A673 (cell line): ENCODE results near the gene PDLIM1. TPM values are rescaled to one million over a fixed set of nuclear protein-coding genes. Genes with fewer than 3 reads are reported as not detected.
"Not testable (repeated sequence)": the region's sequence is repeated elsewhere in the genome, so short reads cannot be mapped to it uniquely, and the experiment has no call there.

ENCODE experiments used
- BruUV-seq: library from RNA; stranded (reverse); fragments of 400-500 nt; replicated peaks from 2 replicates; lab custom pipeline; 2021; lab: Mats Ljungman, UMichigan
- CTCF ChIA-PET: fragments of 300-600 bp; sonication (Branson Sonifier 250); formaldehyde crosslinking; loops from one replicate; lab custom pipeline; 2022; ENCODE audit warnings: antibody characterized with exemption; lab: Charles Lee
- POLR2A ChIA-PET: fragments of 300-600 bp; sonication (Branson Sonifier 250); formaldehyde crosslinking; loops from one replicate; lab custom pipeline; 2022; ENCODE audit warnings: antibody characterized with exemption; ENCODE audit not compliant: low non-redundant PET; lab: Charles Lee
- DNase-seq: peaks from one replicate; pipeline ENCODE4 v3.0.0-alpha.2; 2015; ENCODE audit warnings: low spot score
- H3K27ac ChIP-seq: fragments of 200-600 bp; sonication (generic); 2 replicates; pipeline ENCODE4 v1.5.1; 2016; ENCODE audit warnings: mixed run types, low read depth, mild to moderate bottlenecking, mixed read lengths, antibody characterized with exemption, low read length; ENCODE audit not compliant: poor library complexity, severe bottlenecking
- H3K27me3 ChIP-seq: fragments of 200-600 bp; sonication (generic); replicated peaks from 2 replicates; pipeline ENCODE4 v1.6.1; 2017; ENCODE audit warnings: mixed run types, low read depth, mild to moderate bottlenecking, mixed read lengths, antibody characterized with exemption, low read length; ENCODE audit not compliant: insufficient read depth, poor library complexity
- H3K36me3 ChIP-seq: fragments of 200-600 bp; sonication (generic); 2 replicates; pipeline ENCODE4 v1.6.1; 2016; ENCODE audit warnings: mixed run types, mild to moderate bottlenecking, mixed read lengths, antibody characterized with exemption, low read length; ENCODE audit not compliant: insufficient read depth, poor library complexity, severe bottlenecking
- H3K4me1 ChIP-seq: fragments of 200-600 bp; sonication (generic); 2 replicates; pipeline ENCODE4 v1.6.1; 2017; ENCODE audit warnings: mixed run types, mild to moderate bottlenecking, mixed read lengths, antibody characterized with exemption, low read length; ENCODE audit not compliant: insufficient read depth, poor library complexity, severe bottlenecking
- H3K4me3 ChIP-seq: fragments of 200-600 bp; sonication (generic); 2 replicates; pipeline ENCODE4 v1.5.1; 2016; ENCODE audit warnings: low read depth, mixed run types, mild to moderate bottlenecking, mixed read lengths, low read length; ENCODE audit not compliant: poor library complexity, severe bottlenecking
- H3K9me3 ChIP-seq: fragments of 200-600 bp; sonication (generic); 2 replicates; pipeline ENCODE4 v1.6.1; 2016; ENCODE audit warnings: mixed run types, low read depth, mild to moderate bottlenecking, mixed read lengths, antibody characterized with exemption, low read length; ENCODE audit not compliant: poor library complexity, severe bottlenecking
- EZH2 ChIP-seq: fragments of 200-600 bp; sonication (generic); IDR thresholded peaks from 2 replicates; pipeline ENCODE4 v1.6.1; 2017; ENCODE audit warnings: borderline replicate concordance, low read depth, mild to moderate bottlenecking, mixed read lengths, antibody characterized with exemption, low read length; ENCODE audit not compliant: poor library complexity, severe bottlenecking
- intact Hi-C: fragments of 100-400 bp; cut with micrococcal nuclease; formaldehyde crosslinking; loops from one replicate; pipeline ENCODE4 v1.10.0; 2022; ENCODE audit not compliant: unreplicated experiment
- total RNA-seq: library from RNA; stranded (reverse); gene quantifications from 2 replicates; pipeline ENCODE4 v1.2.3, GENCODE V29; 2021
- TF ChIP-seq, protein P1 (sequence below): fragments of 300-800, 200-600 bp; sonication (generic); conservative IDR thresholded peaks from 2 replicates; pipeline ENCODE4 v1.5.1; 2017; ENCODE audit warnings: low read depth, mild to moderate bottlenecking, antibody characterized with exemption, low read length, moderate library complexity, mixed read lengths

PDLIM1 gene
- total RNA-seq, 1 experiment from 2014 or later, result 0.32 TPM

DNA sequence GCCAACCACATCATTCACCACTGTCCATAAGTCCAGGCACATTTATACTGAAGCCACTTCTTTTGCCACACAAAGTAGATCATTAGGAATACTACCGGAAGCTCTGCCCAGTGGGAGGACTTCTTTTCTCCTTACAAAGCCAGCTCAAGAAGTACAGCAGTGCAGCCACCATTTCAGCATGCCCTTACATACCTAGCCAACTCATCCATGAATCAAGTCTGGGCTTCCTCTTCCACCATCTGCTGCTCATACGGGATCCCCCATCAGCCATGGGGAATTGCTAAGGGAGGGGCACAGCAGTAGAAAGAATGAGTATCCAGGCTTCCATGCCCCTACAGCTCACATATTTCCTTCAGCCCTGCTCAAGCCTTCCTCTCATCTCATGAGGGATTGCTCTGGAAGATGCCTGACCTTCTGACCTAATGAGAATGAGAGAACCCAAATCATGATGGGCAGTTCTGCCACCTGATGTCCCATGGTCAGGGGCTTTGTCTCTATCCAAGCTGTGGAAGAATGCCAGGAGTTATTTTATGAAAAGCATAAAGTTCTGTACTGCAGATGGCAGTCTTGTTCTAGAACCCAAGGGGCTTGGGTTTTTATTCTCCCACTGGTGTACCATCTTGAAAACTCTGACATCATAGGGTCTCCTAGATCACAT is 57.3 kb downstream of the PDLIM1 start:
- POLR2A ChIA-PET, result no interaction called here
- Histone ChIP-seq H3K36me3 (no peaks in the 10 kb centered on the region), H3K27ac (no peak overlapping the region), H3K9me3 (no peaks in the 10 kb centered on the region), H3K27me3 (no peaks in the 10 kb centered on the region), H3K4me3 (no peak overlapping the region), H3K4me1 (no peaks in the 10 kb centered on the region)
- CTCF ChIA-PET, result no interaction called here
- no peak for TF ChIP-seq EZH2
- TF ChIP-seq, protein P1, sequence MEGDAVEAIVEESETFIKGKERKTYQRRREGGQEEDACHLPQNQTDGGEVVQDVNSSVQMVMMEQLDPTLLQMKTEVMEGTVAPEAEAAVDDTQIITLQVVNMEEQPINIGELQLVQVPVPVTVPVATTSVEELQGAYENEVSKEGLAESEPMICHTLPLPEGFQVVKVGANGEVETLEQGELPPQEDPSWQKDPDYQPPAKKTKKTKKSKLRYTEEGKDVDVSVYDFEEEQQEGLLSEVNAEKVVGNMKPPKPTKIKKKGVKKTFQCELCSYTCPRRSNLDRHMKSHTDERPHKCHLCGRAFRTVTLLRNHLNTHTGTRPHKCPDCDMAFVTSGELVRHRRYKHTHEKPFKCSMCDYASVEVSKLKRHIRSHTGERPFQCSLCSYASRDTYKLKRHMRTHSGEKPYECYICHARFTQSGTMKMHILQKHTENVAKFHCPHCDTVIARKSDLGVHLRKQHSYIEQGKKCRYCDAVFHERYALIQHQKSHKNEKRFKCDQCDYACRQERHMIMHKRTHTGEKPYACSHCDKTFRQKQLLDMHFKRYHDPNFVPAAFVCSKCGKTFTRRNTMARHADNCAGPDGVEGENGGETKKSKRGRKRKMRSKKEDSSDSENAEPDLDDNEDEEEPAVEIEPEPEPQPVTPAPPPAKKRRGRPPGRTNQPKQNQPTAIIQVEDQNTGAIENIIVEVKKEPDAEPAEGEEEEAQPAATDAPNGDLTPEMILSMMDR, result no peak
- no TSS peak for BruUV-seq
- DNase-seq, result no peak
- intact Hi-C loops, result no loop called here

DNA sequence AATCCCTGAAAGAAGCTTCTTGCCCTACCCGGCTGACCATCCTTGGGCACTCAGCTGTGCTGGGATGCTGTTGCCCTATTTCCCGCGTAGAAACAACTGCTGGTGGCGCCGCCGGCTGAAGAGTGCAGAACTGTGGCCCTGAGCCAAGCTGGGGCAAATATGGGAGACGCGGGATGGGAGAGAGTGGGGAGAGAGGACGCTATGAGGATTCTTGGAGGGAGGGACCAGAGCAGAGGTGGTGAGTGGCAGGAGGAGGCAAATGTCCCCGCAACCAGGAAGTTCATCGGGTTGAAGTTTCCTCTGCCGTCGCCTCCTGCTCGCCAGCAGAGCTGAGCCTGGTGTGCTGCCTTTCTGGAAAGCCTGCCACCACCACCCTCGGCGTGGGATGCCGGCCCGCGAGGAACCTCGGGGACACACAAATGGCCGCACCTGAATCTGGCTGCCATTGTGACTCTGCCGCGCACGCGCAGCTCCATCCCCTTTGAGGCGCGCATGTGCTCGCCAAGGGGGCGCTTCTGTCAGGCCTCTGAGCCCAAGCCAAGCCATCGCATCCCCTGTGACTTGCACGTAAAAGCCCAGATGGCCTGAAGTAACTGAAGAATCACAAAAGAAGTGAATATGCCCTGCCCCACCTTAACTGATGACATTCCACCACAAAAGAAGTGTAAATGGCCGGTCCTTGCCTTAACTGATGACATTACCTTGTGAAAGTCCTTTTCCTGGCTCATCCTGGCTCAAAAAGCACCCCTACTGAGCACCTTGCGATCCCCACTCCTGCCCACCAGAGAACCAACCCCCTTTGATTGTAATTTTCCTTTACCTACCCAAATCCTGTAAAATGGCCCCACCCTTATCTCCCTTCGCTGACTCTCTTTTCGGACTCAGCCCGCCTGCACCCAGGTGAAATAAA is 59.9 kb downstream of the PDLIM1 start:
- DNase-seq, result peak; percentile 13
- H3K4me1 ChIP-seq, POLR2A ChIA-PET, H3K36me3 ChIP-seq, H3K9me3 ChIP-seq, intact Hi-C loops, CTCF ChIA-PET, H3K27ac ChIP-seq, H3K27me3 ChIP-seq, BruUV-seq: not testable (repeated sequence)
- peak overlapping the region; percentile 19 for H3K4me3 ChIP-seq

DNA sequence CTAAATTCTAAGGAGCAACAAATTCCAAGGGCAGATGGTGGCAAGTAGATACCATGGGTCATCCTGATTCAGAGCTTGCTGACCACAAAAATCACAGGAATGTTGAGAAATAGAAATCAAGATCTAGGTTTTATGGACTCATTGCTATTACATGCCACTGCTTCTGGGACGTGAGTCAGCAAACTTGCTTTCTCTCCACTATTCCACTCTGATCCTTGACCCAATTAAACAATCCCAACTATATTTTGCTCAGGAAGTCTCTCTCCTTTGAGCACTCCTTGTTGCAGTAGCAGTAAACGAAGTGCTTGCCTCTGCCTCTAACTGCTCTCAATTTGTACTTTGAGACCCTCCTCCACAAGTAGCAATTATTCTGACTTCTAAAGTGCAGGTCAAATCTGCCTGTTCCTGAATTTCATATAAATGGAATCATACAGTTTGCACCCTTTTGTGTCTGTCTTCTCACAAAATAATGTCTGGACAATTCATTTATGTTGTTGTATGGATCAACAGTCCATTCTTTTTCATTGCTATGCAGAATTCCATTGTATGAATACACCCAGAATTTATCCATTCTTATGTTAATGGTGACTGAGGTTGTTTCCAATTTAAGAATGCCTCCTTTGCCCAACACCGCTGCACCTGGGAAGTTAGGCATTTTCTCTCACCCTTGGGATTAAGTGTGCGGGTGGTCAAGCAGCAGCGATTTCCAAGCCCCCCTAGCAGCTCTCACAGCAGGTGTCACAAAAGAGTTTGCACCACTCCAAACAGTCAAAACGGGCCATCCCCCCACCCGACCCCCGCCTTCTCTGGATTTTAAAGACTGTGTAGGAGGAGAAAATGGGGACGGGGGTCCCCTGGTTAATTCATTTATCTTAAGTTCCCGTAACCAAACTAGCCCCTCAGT is 60.8 kb downstream of the PDLIM1 start:
- CTCF ChIA-PET, result no interaction called here
- no peak for DNase-seq
- POLR2A ChIA-PET, result no interaction called here

DNA sequence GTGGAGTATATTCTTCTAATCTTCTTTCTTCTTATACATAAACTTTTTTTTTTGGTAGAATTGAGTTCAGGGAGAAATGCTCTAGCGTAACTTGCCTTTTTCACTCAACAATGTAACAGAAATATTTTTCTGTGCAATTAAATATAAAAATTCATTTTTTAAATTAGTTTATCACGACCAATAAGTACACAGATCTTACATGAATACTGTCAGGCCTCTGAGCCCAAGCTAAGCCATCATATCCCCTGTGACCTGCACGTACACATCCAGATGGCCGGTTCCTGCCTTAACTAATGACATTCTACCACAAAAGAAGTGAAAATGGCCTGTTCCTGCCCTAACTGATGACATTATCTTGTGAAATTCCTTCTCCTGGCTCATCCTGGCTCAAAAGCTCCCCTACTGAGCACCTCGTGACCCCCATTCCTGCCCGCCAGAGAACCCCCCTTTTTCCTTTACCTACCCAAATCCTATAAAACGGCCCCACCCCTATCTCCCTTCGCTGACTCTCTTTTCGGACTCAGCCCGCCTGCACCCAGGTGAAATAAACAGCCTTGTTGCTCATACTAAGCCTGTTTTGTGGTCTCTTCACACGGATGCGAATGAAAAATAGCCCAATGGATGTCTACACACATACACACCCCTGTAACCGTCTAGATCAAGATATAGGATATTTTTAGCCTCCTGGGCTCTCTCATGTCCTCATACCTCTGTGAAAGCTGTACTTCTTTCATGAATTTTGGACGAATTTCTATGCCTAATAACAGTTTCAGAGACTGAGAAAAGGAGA is 61.7 kb downstream of the PDLIM1 start:
- BruUV-seq, H3K4me3 ChIP-seq: not testable (repeated sequence)

More for the DNA sequence above, 60.8 kb downstream of the PDLIM1 start:
- Histone ChIP-seq H3K9me3 (no peaks in the 10 kb centered on the region), H3K27ac (no peak overlapping the region), H3K4me3 (no peak overlapping the region), H3K4me1 (no peaks in the 10 kb centered on the region), H3K27me3 (no peaks in the 10 kb centered on the region), H3K36me3 (no peaks in the 10 kb centered on the region)
- BruUV-seq, result no TSS peak
- intact Hi-C loops, result no loop called here
- TF ChIP-seq, protein P1, result no peak
- no peak for TF ChIP-seq EZH2

More for the DNA sequence above, 61.7 kb downstream of the PDLIM1 start:
- H3K27ac ChIP-seq, H3K36me3 ChIP-seq, POLR2A ChIA-PET, intact Hi-C loops, H3K27me3 ChIP-seq, H3K4me1 ChIP-seq, H3K9me3 ChIP-seq, DNase-seq: not testable (repeated sequence)
- CTCF ChIA-PET, result interaction anchor here (1.1 kb wide), 1 partner anchor 14 kb away, joined by 3 read pairs; no protein-coding TSS in a partner anchor
